Omental fat pad (tissue), 4 donors: ENCODE measurements around the gene ARNT2. TPM values are rescaled to one million over a fixed set of nuclear protein-coding genes. Genes with fewer than 3 reads are reported as not detected.

ENCODE experiments used
- ATAC-seq: fragments of 150-250 bp; one replicate; pipeline ENCODE4 v1.9.1; 2016; ENCODE audit warnings: mild to moderate bottlenecking, moderate library complexity; ENCODE audit not compliant: low FRiP score
- DNase-seq: peaks from one replicate; pipeline ENCODE4 v3.0.0-alpha.2; 2019; ENCODE audit warnings: low spot score
- total RNA-seq, 4 donors: library from RNA; depleted of rRNA; stranded (reverse); fragments of >200 nt; gene quantifications; one replicate each; pipeline ENCODE4 v1.1.0, GENCODE V29; 2016
- TF ChIP-seq, protein P1 (sequence below), 3 donors: fragments of 450-650 bp; IDR thresholded peaks; one replicate each; pipeline ENCODE4 v1.5.1; 2016 to 2017; ENCODE audit warnings: antibody characterized with exemption in 3 of 3, mild to moderate bottlenecking in 3 of 3, moderate library complexity in 2 of 3

The ARNT2 gene
- total RNA-seq, 4 donors from 2014 or later = 3.1 to 7.4 (median 3.4) TPM

DNA sequence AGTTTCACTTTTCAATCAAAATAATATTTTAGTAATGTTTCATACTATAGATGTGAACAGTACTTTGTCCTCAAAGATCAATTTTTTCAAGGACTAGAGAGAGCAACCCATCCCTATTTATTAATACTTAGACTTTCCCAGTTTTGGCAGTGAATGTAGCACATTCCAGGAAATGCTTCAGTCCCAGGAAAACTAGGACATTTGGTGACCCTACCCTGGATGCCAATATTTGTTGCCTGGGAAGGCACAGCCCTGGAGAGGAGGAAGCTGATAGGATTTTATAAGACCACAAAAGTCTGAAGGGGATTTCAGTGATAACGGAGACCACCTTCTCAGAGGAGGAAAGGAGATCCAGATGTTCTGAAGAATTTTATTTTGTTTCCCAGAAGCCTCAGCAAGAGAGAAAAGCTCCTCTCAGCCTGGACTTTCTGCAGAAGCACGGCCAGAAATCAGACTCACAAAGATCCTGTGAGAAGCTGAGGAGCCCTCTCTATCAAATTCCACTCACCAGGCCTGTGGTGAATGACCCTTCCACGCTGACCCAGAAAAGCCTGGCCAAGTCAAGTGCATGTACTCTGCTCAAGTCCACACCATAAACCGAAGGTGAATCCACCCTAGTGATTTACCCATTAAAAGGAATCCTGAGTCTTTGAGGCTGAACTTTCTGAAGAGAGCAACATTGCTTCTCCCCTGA lies 203.3 kb downstream of the ARNT2 start:
- TF ChIP-seq, protein P1, sequence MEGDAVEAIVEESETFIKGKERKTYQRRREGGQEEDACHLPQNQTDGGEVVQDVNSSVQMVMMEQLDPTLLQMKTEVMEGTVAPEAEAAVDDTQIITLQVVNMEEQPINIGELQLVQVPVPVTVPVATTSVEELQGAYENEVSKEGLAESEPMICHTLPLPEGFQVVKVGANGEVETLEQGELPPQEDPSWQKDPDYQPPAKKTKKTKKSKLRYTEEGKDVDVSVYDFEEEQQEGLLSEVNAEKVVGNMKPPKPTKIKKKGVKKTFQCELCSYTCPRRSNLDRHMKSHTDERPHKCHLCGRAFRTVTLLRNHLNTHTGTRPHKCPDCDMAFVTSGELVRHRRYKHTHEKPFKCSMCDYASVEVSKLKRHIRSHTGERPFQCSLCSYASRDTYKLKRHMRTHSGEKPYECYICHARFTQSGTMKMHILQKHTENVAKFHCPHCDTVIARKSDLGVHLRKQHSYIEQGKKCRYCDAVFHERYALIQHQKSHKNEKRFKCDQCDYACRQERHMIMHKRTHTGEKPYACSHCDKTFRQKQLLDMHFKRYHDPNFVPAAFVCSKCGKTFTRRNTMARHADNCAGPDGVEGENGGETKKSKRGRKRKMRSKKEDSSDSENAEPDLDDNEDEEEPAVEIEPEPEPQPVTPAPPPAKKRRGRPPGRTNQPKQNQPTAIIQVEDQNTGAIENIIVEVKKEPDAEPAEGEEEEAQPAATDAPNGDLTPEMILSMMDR (IDR thresholded peaks at IDR 0.05) = no peak
- ATAC-seq (no peak), DNase-seq (no peak)

DNA sequence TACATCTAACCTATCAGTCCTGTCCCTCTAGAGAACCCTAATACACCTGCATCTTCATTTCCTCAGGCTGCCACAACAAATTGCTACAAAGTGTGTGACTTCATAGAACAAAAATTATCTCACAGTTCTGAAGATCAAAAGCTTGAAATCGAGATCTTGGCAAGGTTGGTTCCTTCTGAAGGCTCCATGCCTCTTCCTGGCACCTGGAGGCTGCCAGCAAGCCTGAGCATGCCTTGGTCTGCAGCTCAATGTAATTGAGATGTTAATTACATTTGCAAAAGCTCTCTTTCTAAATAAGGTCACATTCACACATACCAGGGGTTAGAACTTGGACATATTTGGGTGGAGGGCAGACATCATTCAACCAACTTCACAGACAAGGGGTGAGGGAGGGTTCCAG lies 204.5 kb downstream of the ARNT2 start:
- TF ChIP-seq, protein P1 (IDR thresholded peaks at IDR 0.05) = no peak
- no peak for ATAC-seq
- no peak for DNase-seq

DNA sequence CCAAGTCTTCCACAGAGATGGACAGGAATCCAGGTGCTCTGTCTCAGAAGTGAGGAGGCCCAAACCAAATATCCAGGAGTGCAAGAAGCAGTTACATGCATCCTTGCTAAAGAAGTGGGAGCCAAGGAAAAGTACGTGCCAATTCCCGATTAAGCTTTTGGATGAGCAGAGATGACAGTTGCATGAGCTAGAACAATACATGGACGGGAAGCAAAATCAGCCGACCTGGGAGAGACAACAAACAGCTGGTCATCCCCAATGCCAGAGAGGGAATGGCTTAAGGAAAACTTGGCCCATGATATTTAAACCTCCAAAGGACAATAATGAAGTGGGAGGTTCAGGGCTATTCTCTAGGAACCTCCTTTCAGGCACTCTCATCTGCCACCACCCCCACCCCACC lies 204.9 kb downstream of the ARNT2 start:
- no peak for DNase-seq
- ATAC-seq = no peak
- TF ChIP-seq, protein P1 (IDR thresholded peaks at IDR 0.05) = no peak

DNA sequence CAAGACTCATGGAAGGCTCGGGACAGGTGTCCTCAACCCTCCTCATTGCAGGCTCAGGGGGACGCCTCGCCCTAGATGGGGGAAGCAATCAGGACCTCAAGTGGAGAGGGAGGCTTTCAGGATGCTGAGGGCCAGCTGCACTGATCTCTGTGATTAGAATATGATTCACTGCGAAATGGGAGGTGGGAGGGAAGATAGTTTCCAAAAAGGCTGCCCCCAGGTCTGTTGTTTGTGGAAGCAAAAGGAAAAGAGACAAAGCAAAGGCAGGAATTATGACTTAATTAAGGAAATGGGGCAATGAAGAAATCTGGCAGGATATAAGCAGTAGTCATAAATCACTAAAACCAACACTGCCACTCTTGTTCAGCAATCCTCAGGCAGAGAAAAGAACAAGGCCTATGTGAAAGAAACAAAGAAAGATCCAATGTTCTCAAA lies 205.3 kb downstream of the ARNT2 start:
- no peak for ATAC-seq
- TF ChIP-seq, protein P1 (IDR thresholded peaks at IDR 0.05) = no peak
- DNase-seq = no peak

DNA sequence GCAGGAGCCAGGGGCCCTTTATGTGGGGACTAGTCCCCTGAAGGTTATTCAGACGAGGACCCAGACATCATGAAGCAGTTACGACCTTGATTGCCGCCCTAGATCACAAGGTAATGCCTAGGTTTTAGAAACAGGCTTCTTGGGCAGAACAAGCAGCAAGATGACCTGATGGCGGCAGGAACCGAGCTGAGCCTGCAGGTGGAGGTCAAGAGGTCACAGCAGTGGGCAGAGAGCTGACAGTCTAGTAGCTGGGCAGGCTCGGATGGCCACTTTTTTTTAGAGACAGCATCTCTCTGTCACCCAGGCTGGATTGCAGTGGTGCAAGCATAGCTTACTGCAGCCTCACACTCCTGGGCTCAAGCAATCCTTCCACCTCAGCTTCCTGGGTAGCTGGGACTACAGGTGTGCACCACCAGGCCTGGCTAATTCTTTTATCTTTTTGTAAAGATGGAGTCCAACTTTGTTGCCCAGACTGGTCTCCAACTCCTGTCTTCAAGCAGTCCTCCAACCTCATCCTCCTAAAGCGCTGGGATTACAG lies 207.4 kb downstream of the ARNT2 start:
- TF ChIP-seq, protein P1 (IDR thresholded peaks at IDR 0.05) = no peak
- ATAC-seq = no peak

DNA sequence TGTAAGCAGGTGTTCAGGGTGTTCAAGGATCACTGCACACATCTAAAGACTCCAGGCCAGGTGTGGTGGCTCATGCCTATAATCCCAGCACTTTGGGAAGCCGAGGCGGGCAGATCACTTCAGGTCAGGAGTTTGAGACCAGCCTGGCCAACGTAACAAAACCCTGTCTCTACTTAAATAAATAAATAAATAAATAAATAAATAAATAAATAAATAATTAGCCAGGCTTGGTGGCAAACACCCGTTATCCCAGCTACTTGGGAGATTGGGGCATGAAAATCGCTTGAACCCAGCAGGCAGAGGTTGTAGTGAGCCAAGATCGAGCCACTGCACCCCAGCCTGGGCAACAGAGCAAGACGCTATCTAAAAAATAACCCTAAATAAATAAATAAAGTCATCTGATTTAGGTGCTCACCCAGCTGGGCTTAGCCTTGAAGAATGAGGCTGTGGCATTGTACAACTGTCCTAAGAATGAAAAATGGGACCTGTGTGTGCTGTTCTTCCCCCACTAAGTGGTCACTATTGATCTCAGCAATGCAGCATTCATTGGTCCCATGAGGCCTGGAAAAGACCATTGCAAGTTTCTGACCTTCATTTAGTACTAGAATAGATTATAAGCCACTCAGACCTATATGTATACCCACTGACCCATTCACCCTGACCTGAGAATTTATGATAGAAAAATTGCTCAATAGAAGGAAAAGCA lies 208.1 kb downstream of the ARNT2 start:
- ATAC-seq = no peak
- no peak for DNase-seq
- TF ChIP-seq, protein P1 (IDR thresholded peaks at IDR 0.05) = no peak

More for the DNA sequence above, 207.4 kb downstream of the ARNT2 start:
- no peak for DNase-seq
